NCI-H1048 (cell line): ENCODE data around the gene CPEB1.
"Not testable (repeated sequence)": the region's sequence is repeated elsewhere in the genome, so short reads cannot be mapped to it uniquely, and the experiment has no call there.

Experiments used
- DNase-seq: peaks from one replicate; lab custom pipeline; 2025; lab: John Stamatoyannopoulos, UW

Gene CPEB1

GRCh38 chr15:82545002-82545401 lies 102.2 kb downstream of the CPEB1 start:
- no peak for DNase-seq

DNA sequence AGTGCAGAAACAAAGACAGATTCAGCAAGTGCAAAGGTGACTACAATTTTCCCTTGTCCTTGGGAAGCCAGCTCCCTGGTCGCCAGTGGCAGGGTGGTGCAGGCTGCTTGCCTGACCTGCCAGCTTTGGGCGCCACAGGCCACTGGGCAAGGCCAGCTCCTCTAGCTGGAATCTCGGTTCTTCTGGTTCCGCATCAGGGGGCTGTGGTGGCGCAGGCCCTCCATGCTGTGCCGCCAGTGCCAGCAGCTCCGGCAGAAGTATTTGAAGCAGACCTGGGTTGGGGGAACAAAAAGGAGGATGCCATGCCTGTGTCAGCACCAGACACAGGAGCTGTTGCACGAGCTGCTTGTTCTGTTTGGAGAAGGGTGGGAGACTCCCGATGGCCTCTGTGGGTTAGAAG lies 102.7 kb downstream of the CPEB1 start:
- DNase-seq, result no peak

DNA sequence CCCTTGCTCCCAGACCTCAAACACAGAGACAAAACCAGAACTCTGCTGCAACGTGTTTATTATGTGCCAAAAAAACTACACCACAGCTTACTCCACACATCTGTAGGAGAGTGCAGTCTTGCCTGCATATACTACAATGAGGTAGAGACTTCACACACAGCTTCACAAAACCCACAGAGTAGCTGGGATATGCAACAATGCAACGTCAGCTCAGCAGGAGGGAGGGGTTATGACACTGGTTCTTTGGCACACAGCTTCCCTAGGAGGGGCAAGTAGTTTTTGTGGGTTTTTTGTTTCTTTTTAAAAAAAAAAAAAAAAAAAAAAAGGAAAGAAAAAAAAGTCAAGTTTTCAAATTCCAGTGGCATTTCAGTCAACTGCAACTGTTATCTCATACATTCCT lies 104.0 kb downstream of the CPEB1 start:
- DNase-seq, result no peak

DNA sequence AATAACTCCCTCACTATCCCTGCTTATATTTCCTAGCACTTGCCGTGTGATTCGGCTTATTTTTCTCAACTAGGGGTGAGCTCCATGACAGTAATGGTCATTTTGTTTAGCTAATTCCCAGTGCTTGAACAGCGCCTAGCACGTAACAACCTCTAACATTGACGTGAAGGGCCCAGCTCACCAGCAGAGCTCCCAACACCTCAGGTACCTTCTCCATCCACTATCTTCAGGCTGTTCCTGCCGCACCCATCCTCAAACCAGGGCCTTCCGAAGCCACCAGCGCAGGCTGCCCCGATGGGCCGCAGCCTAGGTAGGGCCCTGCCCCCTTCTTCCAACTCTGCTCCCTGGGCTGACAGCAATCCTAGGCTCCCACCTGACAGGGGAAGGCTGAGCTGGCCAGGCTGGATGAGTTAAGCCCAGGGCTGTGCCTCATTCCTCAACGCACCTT lies 106.2 kb downstream of the CPEB1 start:
- no peak for DNase-seq

DNA sequence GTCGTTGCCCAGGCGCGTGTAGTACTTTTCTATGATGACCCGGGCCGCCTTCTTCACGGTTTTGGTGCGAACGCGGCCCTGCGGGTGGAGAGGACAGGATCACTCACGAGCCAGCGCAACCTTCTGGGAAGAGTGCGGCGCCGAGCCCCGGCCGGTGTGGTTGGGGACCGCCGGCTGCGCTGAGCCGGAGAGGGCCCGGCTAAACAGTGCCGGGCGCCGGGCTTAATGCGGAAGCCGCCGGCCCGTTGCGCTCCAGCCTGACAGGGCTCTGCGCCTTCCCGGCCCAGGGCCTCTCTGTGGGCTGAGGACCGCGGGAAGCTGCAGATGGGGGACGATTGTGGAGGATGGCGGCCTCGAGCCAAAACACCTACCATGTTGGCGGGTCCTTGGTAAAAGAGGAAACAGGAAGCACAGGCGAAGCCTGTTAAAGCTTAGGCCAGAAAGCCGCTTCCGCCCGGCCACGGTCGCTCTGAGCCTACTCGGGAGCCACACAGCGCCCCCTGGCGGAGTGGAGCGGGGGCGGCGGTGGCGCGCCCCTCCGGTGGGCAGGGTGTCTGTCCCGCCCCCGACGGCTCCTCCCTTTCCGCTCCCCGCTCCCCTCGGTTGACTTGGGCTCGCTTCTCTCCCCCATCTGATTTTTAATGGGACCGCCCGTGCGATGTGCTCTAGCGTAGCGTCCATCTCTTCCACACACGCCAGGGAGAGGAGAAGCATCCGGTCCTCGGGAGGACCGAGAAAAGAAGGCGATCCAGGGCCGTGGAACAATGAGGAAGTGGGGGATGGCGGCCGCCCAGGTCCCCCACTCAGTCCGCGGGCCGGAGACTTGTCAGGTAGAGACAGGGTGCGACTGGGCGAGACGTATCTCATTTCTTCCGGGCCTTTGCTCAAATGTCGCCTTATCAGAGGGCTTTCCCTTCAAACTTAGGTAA lies 106.8 kb downstream of the CPEB1 start, which contains the start of gene RPS17:
Gene RPS17 (minus strand): TSS at position 403 of the 929 bp plus-strand sequence. CDS start 29 bp downstream, at position 374.
- no peak for DNase-seq

DNA sequence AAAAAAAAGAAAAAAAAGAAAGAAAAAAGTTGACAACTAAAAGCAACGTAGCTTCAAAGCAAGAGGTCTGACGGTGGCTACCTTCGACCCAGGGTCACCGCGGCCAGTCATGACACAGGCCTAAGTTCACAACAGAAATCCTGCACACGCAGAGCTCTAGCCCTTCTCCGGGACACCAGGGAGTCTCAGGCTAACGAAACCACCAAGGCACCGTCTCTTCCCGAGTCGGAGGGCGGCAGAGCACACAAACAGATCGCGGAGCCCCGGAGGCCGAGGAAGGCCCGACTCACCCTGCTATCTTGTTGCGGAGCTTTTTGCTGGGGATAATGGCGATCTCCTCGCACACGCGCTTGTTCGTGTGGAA lies 107.5 kb downstream of the CPEB1 start:
- DNase-seq, result no peak

DNA sequence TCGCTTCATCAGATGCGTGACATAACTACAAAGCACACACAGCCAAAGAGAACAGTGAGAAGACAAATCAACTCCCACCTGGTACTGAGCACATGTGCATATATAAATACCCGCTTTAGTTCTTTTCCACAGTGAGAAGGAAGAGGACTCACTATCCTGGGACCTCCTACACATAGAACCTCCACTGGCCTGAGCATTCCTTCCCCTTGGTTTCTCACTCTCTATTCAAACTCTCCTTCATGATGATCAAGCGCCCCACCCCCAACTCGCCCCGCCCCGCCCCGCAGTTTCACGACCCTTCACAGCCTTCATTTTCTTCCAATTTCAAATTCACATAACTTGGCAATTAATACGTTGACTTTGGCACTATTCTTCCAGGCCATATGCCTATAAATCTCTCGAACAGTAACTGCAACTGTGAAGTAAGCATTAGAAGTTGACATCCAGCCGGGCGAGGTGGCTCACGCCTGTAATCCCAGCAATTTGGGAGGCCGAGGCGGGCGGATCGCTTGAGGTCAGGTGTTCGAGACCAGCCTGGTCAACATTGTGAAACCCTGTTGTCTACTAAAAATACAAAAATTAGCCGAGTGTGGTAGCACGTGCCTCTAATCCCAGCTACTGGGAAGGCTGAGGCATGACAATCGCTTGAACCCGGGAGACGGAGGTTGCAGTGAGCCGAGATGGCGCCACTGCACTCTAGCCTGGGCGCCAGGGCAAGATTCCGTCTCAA lies 108.0 kb downstream of the CPEB1 start:
- no peak for DNase-seq

DNA sequence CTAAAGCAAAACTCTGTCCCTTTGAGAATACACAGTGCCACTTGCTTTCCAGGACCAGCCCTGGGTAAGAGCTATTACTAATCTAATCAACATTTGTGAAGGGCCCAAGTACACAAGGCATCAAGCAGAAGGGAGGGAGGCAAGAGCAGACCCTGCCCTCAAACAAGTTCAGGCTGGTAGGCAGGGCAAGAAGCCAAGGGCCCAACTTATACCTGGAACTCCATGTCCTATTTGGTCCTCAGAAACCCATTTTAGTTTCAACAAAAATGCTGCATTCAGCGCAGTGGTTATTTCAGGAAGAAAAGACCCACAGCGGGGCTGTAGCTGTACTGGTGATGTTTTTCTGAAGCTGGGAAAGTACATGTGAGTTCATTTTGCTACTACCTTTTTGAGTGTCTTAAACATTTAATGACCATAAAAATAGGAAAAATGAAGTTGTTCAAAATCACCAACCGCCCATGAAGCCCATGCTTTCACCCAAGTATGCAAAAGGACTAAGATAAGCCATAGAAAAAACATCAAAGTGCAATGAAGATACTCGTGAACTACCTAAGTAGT lies 109.7 kb downstream of the CPEB1 start:
- no peak for DNase-seq

GRCh38 chr15:82536409-82537350 lies 110.5 kb downstream of the CPEB1 start:
- DNase-seq, result no peak

GRCh38 chr15:82535566-82536408 lies 111.4 kb downstream of the CPEB1 start:
- no peak for DNase-seq

- DNase-seq, result not testable (repeated sequence)
Observed at GRCh38 chr15:82535151-82535550, 112.0 kb downstream of the CPEB1 start.

DNA sequence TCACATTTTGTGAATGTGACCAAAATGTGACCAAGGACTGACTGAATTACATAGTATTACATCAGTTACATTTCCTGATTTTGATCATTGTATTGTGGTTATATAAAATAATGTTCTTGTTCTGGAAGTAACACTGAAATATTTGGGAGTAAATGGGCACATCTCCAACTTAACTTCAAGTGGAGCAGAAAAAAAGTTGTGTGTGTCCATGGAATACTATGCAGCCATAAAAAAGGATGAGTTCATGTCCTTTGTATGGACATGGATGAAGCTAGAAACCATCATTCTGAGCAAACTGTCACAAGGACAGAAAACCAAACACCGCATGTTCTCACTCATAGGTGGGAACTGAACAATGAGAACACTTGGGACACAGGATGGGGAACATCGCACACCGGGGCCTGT lies 112.7 kb downstream of the CPEB1 start:
- not testable (repeated sequence) for DNase-seq

GRCh38 chr15:82533801-82534200 lies 113.4 kb downstream of the CPEB1 start:
- no peak for DNase-seq

GRCh38 chr15:82532991-82533481 lies 114.1 kb downstream of the CPEB1 start:
- DNase-seq, result no peak

DNA sequence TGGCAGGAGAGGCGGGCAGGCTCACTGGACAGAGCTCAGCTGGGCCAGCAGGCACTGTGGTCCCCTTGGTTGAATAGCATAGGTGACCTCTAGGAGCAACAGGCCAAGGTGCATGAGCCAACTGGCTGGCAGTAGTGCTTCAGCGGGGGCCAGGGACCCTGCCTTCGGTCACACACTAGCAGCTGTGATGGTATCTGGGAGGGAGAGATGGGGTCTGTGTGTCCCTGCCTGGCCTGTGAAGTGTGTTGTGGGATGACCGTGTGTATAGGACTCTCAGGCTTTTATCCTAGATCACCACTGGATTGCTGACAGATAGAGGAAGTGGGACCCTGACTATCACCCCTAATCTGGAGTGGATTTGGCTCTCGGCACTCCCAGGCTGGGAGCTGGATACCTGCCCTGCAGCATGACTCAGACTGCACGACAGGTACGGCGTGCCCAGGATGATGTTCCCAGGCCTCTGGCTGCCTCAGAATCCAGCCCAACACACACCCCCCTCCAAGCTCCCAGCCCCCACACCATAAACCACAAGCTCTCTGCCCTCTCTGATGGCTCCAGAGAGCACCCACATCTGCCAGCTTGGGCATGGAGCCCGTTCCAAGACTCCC lies 114.7 kb downstream of the CPEB1 start:
- no peak for DNase-seq

DNA sequence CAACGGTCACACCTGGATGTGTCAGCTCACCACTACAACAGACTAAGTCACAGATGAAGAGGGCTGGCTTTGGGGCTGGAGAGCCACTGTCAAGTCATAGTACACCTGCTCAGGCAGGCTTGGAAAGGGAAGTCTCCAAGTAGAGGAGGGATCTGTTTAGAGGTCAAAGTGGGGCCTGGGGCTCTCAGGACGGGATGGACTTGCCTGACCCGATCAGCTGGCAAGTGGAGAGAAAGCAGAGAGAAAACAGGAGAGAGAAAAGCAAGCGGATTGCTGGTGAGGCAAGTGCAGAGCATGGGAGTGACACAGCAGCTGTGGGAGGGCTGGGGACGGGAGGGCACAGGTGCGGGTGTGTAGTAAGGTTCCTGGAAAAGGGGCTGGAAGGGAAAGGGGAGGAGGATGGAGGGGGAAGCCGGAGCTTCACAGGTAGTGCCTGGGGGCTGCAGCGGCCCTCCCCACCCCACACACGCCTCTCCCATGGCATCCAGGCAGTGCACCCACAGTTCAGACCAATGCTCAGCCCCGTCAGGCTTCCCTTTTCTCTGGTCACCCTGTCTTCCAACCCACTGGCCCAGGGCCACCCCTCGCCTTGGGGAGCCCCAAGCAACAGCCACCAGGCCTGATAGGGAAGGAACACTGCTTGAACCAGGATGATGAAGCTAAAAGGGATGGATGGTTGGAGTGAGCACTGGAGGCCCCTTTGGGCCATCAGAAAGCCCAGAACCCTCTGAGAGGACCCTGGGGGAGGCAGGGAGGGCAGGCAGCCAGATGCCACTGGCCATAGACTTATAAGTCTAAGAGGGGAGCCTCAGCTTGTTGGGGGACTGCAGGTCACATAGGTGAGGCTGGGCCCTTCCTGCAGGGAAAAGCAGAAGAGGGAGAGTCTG lies 115.4 kb downstream of the CPEB1 start:
- DNase-seq, result no peak

- DNase-seq, result no peak
Observed at GRCh38 chr15:82530606-82531379, 116.4 kb downstream of the CPEB1 start.

DNA sequence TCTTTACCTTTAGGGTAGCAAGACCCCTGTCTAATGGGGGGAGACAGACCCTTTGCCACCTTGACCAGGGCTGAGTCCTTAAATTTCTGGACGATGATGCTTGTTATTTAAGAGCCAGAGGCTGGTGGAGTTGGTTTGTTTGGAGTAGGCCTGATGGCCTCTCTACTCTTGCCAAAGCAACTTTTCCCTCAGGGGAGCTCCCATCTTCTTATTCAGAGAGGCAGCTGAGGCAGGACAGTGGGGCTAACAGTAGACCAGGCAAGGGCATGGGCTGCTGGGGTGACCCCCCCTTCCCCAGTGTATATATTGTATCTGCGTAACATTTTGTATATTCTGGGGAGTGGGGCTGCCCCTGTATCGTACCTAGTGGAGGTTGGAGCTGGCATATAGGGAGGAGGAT lies 117.2 kb downstream of the CPEB1 start:
- no peak for DNase-seq
